ENCODE measurements around the gene SYTL3.

GRCh38 chr6:158729906-158730540 lies 80.2 kb downstream of the SYTL3 start:
- TF ChIP-seq, protein P1, sequence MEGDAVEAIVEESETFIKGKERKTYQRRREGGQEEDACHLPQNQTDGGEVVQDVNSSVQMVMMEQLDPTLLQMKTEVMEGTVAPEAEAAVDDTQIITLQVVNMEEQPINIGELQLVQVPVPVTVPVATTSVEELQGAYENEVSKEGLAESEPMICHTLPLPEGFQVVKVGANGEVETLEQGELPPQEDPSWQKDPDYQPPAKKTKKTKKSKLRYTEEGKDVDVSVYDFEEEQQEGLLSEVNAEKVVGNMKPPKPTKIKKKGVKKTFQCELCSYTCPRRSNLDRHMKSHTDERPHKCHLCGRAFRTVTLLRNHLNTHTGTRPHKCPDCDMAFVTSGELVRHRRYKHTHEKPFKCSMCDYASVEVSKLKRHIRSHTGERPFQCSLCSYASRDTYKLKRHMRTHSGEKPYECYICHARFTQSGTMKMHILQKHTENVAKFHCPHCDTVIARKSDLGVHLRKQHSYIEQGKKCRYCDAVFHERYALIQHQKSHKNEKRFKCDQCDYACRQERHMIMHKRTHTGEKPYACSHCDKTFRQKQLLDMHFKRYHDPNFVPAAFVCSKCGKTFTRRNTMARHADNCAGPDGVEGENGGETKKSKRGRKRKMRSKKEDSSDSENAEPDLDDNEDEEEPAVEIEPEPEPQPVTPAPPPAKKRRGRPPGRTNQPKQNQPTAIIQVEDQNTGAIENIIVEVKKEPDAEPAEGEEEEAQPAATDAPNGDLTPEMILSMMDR (IDR thresholded peaks at IDR 0.05), result no peak
- TF ChIP-seq POLR2A (IDR thresholded peaks at IDR 0.05), result no peak

Data from lower leg skin (tissue), 3 donors.